ENCODE measurements around the gene GOLGA6L10.

DNA sequence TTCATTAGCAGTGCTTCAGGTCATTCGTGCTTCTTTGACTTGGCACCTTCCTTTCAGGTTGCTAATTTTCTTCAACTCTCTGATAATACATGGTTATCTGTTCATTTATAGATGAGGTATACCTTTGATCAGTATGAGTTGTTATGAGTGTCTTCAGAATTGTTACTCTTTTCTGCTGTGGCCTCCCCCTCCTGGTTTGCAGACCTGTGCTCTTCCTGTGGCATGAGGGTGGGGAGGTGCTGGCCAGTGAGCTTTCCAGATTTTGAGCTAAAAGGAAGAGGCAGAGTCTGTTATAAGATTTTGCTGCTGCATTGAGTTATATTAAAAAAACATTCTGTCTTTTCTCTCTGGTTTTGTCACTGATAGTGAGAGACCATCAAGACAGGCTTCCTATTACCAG, 49.5 kb upstream of the GOLGA6L10 start:
- TF ChIP-seq GATA2 (IDR thresholded peaks at IDR 0.05; ENCODE audit: low read depth, low read length) = no peak
- TF ChIP-seq GATA3 (IDR thresholded peaks at IDR 0.05; ENCODE audit: low read depth, low read length) = no peak

All from SH-SY5Y (cell line).